22Rv1 (cell line): Measurements from ENCODE around the gene APBB1.

ENCODE experiments used
- ZFX ChIP-seq: fragments of 450-650 bp; IDR thresholded peaks from 2 replicates; pipeline ENCODE4 v1.6.1; 2017; ENCODE audit warnings: antibody characterized with exemption, borderline replicate concordance
- TF ChIP-seq, protein P1 (sequence below): fragments of 450-650 bp; IDR thresholded peaks from 2 replicates; pipeline ENCODE4 v1.5.1; 2017; ENCODE audit warnings: mild to moderate bottlenecking

DNA sequence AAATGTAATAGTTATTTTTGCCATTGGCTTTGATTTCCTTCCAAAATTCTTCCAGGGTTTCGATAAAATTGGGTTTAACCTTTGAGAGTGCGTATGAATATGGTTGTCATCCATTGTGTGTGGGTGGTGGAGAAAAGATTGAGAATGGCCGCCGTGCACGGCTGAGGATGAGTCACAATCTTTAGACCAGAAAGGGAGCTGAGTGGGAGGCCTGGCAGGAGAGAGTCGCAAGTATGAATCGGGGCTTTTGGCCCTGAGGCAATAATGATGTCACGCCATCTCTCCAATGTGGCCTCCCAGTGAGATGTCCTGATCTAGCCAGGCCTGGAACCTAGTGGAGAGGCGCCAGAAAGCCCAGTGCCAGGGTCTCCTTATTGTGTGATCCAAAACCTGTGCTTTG, 61.7 kb downstream of the APBB1 start:
- TF ChIP-seq, protein P1, sequence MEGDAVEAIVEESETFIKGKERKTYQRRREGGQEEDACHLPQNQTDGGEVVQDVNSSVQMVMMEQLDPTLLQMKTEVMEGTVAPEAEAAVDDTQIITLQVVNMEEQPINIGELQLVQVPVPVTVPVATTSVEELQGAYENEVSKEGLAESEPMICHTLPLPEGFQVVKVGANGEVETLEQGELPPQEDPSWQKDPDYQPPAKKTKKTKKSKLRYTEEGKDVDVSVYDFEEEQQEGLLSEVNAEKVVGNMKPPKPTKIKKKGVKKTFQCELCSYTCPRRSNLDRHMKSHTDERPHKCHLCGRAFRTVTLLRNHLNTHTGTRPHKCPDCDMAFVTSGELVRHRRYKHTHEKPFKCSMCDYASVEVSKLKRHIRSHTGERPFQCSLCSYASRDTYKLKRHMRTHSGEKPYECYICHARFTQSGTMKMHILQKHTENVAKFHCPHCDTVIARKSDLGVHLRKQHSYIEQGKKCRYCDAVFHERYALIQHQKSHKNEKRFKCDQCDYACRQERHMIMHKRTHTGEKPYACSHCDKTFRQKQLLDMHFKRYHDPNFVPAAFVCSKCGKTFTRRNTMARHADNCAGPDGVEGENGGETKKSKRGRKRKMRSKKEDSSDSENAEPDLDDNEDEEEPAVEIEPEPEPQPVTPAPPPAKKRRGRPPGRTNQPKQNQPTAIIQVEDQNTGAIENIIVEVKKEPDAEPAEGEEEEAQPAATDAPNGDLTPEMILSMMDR: no peak
- TF ChIP-seq ZFX: no peak
